ENCODE data around the gene FAAP20. TPM values are rescaled to one million over a fixed set of nuclear protein-coding genes. Genes with fewer than 3 reads are reported as not detected.

The FAAP20 gene
- total and polyA plus RNA-seq, 4 donors, result 5.6 to 31.5 (median 15.7) TPM

DNA sequence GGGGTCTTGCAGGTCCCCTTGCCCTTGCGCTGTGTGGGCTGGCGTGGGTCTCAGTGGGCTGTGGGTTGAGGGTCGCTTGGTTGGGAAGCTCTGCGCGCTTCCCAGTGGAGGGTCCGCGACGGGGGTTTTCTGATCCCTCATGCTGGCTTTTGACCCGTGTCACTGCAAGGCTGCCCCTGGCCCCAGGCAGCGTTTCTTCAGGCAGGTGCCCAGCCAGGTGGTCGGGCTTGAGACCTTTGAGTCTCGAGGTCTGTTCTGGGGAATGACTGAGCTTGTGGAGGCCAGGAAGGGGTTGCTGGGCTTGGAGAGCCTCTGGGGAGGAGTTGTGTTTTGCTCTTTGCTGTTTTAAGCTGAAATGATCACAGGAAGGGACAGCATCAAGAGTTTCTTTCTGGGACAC is 38.9 kb upstream of the FAAP20 start:
- H3K9ac ChIP-seq (ENCODE audit: low read depth in 1 of 2, low read length in 2 of 2), result peak overlapping the region in 1 of 2 donors; percentile 76
- peak overlapping the region; percentile 91 to 93 for H3K27ac ChIP-seq (ENCODE audit: low read depth in 1 of 2, low read length in 2 of 2)
- no peaks in the 10 kb centered on the region for H3K9me3 ChIP-seq (ENCODE audit: control insufficient read depth in 4 of 4, low read length in 3 of 4)
- peaks cover 51 to 85% (median 67%) of the 10 kb centered on the region in 4 donors for H3K4me1 ChIP-seq (ENCODE audit: control insufficient read depth in 4 of 4, insufficient read depth in 4 of 4, low read length in 3 of 4)
- 69% methylated on average over 12 of the region's 12 CpGs for WGBS
- no peaks in the 10 kb centered on the region for H3K36me3 ChIP-seq (ENCODE audit: control insufficient read depth in 4 of 4, insufficient read depth in 3 of 4, low read depth in 1 of 4, low read length in 3 of 4)
- no peaks in the 10 kb centered on the region for H3K27me3 ChIP-seq (ENCODE audit: control insufficient read depth in 4 of 4, insufficient read depth in 4 of 4, low read length in 3 of 4)
- H3K4me3 ChIP-seq (ENCODE audit: low read depth in 1 of 3, low read length in 3 of 3), result peak overlapping the region in 1 of 3 donors; percentile 35
- DNase-seq (ENCODE audit: low spot score), result no peak
- TF ChIP-seq HNF4G (IDR thresholded peaks at IDR 0.05) (no peak), HNF4A (conservative IDR thresholded peaks at IDR 0.05) (no peak), YY1 (IDR thresholded peaks at IDR 0.05) (no peak), RAD21 (IDR thresholded peaks at IDR 0.05) (no peak), JUND (IDR thresholded peaks at IDR 0.05) (no peak), NR2F2 (IDR thresholded peaks at IDR 0.05) (no peak)
- TF ChIP-seq, protein P1, sequence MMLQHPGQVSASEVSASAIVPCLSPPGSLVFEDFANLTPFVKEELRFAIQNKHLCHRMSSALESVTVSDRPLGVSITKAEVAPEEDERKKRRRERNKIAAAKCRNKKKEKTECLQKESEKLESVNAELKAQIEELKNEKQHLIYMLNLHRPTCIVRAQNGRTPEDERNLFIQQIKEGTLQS (IDR thresholded peaks at IDR 0.05), result no peak
- TF ChIP-seq, protein P2, sequence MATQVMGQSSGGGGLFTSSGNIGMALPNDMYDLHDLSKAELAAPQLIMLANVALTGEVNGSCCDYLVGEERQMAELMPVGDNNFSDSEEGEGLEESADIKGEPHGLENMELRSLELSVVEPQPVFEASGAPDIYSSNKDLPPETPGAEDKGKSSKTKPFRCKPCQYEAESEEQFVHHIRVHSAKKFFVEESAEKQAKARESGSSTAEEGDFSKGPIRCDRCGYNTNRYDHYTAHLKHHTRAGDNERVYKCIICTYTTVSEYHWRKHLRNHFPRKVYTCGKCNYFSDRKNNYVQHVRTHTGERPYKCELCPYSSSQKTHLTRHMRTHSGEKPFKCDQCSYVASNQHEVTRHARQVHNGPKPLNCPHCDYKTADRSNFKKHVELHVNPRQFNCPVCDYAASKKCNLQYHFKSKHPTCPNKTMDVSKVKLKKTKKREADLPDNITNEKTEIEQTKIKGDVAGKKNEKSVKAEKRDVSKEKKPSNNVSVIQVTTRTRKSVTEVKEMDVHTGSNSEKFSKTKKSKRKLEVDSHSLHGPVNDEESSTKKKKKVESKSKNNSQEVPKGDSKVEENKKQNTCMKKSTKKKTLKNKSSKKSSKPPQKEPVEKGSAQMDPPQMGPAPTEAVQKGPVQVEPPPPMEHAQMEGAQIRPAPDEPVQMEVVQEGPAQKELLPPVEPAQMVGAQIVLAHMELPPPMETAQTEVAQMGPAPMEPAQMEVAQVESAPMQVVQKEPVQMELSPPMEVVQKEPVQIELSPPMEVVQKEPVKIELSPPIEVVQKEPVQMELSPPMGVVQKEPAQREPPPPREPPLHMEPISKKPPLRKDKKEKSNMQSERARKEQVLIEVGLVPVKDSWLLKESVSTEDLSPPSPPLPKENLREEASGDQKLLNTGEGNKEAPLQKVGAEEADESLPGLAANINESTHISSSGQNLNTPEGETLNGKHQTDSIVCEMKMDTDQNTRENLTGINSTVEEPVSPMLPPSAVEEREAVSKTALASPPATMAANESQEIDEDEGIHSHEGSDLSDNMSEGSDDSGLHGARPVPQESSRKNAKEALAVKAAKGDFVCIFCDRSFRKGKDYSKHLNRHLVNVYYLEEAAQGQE (IDR thresholded peaks at IDR 0.05), result no peak

DNA sequence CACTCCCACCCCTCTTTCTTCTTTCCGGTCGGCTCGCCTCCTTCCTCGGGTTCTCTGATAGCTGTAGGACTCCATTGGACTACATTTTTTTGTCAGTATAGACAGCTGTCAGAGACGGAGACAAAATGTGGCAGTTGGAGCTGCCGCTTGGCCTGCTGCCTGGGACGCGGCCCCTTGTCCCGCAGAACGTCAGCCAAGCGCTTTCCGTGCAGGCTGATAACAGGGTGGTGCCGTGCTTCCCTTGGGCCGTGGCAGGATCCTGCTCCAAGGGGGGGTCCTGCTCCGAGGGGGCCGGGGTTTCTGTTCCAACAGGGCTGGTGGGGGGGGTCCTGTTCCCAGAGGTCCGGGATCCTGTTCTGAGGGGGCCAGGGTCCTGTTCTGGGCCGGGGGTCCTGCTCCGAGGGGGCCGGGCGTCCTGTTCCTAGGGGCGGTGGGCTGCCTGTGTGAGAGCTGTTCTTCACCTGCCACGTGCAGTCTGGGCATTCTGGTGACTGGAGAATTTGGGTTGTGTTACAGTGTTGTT is 38.4 kb upstream of the FAAP20 start:
- Histone ChIP-seq H3K27me3 (ENCODE audit: control insufficient read depth in 4 of 4, insufficient read depth in 4 of 4, low read length in 3 of 4) (no peaks in the 10 kb centered on the region), H3K9me3 (ENCODE audit: control insufficient read depth in 4 of 4, low read length in 3 of 4) (no peaks in the 10 kb centered on the region), H3K9ac (ENCODE audit: low read depth in 1 of 2, low read length in 2 of 2) (peak overlapping the region in 1 of 2 donors; percentile 13), H3K27ac (ENCODE audit: low read depth in 1 of 2, low read length in 2 of 2) (peak overlapping the region; percentile 91 to 93), H3K4me1 (ENCODE audit: control insufficient read depth in 4 of 4, insufficient read depth in 4 of 4, low read length in 3 of 4) (peaks cover 46 to 80% (median 63%) of the 10 kb centered on the region in 4 donors), H3K36me3 (ENCODE audit: control insufficient read depth in 4 of 4, insufficient read depth in 3 of 4, low read depth in 1 of 4, low read length in 3 of 4) (no peaks in the 10 kb centered on the region), H3K4me3 (ENCODE audit: low read depth in 1 of 3, low read length in 3 of 3) (peak overlapping the region; percentile 6 to 35 (median 26))
- 37% methylated on average over 23 of the region's 23 CpGs for whole genome bisulfite sequencing
- no peak for DNase-seq (ENCODE audit: low spot score)
- TF ChIP-seq GABPA (IDR thresholded peaks at IDR 0.05 in 1 of 2, conservative IDR thresholded peaks at IDR 0.05 in 1 of 2), result no peak
- peak; percentile 22 for TF ChIP-seq SP1 (IDR thresholded peaks at IDR 0.05)
- peak in 1 of 2 donors; percentile 10 for TF ChIP-seq RAD21 (IDR thresholded peaks at IDR 0.05)
- peak in 1 of 2 donors; percentile 4 for TF ChIP-seq HNF4A (conservative IDR thresholded peaks at IDR 0.05)

DNA sequence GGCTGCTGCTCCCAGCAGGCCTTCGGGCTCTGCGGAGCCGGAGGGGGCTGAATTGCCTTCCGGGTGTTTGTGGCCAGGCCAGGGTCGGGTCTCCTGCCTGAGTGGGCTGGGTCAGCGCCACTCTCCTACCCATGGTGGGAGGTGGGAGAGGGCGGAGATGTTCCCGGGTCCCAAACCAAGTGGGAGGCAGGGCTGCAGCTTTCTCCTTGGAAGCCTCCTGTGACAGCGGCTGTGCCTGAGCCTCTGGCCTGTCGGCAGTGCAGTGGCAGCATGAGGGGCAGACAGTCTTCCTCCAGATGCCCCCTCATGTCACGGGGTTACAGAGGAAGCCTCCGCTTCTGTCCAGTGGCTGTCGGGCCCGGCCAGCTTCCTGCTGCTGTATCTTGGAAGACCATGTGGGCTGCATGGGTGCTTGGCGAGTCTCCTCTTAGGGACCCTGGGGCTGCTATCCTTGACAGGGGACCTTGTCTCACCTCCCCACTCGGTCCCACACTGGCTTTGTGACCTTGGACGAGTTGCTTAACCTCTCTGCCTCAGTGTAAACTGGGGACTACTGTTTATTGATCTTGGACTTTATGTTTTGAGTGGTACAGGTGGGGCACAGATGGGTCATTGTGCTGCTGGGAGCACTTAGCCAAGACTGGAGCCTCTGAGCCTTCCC is 37.8 kb upstream of the FAAP20 start:
- H3K36me3 ChIP-seq (ENCODE audit: control insufficient read depth in 4 of 4, insufficient read depth in 3 of 4, low read depth in 1 of 4, low read length in 3 of 4), result no peaks in the 10 kb centered on the region
- peak overlapping the region; percentile 2 to 13 for H3K9ac ChIP-seq (ENCODE audit: low read depth in 1 of 2, low read length in 2 of 2)
- WGBS, result 33% methylated on average over 17 of the region's 17 CpGs
- peak overlapping the region; percentile 6 to 82 (median 26) for H3K4me3 ChIP-seq (ENCODE audit: low read depth in 1 of 3, low read length in 3 of 3)
- H3K27ac ChIP-seq (ENCODE audit: low read depth in 1 of 2, low read length in 2 of 2), result peak overlapping the region; percentile 91 to 93
- no peaks in the 10 kb centered on the region for H3K27me3 ChIP-seq (ENCODE audit: control insufficient read depth in 4 of 4, insufficient read depth in 4 of 4, low read length in 3 of 4)
- H3K4me1 ChIP-seq (ENCODE audit: control insufficient read depth in 4 of 4, insufficient read depth in 4 of 4, low read length in 3 of 4), result peaks cover 42 to 75% (median 59%) of the 10 kb centered on the region in 4 donors
- TF ChIP-seq HNF4G (IDR thresholded peaks at IDR 0.05) (no peak), GABPA (IDR thresholded peaks at IDR 0.05 in 1 of 2, conservative IDR thresholded peaks at IDR 0.05 in 1 of 2) (peak in 1 of 2 donors; percentile 2), RXRA (IDR thresholded peaks at IDR 0.05) (peak in 1 of 2 donors; percentile 59), SP1 (IDR thresholded peaks at IDR 0.05) (no peak), HNF4A (conservative IDR thresholded peaks at IDR 0.05) (peak; percentile 35 to 47)
- H3K9me3 ChIP-seq (ENCODE audit: control insufficient read depth in 4 of 4, low read length in 3 of 4), result no peaks in the 10 kb centered on the region
- DNase-seq (ENCODE audit: low spot score), result no peak
